GM03348 (cell line): ENCODE measurements around the gene WNT9B.

Source experiments
- DNase-seq: peaks from one replicate; pipeline ENCODE4 v3.0.0; 2012; ENCODE audit warnings: low spot score

The WNT9B gene

DNA sequence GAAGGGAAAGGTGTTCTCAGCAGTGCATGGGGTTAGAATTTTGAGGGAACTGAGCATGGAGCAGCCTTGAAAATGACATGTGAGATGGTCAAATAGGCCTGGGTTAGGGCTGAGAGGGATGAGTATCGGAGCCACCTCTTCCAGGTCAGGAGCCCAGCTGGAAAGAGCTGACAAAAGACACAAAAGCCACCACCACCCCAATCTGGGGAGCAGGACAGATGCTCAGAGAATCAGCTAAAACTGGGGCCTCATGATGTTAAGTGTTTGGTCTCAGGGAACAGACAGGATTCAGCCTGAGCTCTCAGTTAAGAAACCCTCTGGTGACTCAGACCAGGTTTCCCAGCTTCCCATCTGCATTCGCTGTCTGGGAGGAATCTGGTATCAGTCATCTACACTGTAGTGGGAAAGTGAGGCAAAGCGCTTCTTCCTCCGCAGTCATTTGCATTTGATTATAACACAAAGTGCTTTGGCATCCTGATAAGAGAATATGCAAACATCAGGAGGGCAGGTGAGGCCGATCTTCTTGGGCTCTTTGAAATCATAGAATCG, 2.6 kb downstream of the WNT9B start:
- DNase-seq, result peak; percentile 74

DNA sequence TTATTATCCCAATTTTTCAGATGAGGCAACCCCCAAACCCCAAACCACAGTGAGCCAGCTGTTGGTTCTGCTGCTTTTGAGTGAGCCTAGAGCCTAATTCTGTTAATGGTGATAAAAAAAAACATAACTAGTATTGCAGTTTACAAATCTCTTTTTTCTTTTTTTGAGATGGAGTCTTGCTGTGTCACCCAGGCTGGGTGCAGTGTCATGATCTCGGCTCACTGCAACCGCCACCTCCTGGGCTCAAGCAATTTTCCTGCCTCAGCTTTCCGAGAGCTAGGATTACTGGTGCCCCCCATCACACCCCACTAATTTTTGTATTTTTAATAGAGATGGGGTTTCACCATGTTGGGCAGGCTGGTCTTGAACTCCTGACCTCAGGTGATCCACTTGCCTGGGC, 3.1 kb downstream of the WNT9B start:
- no peak for DNase-seq

DNA sequence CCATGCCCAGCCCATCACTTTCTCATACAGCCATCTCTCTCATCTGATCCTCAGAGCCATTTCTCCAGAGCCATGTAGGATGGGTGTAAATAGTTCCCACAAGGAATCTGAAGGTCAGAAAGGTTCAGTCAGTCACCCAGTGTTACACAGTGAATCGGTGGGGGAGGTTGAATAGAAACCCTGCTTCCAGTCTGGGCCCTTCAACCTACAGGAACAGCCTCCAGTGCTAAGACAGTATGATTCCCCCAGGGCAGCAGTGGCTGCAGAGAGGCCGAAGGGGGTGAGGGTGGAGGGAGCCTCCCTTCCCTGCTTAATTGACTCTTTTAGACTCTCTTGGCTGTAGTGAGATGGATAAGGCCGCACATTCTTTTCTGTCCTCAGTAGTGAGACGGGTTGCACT, 3.6 kb downstream of the WNT9B start:
- no peak for DNase-seq

DNA sequence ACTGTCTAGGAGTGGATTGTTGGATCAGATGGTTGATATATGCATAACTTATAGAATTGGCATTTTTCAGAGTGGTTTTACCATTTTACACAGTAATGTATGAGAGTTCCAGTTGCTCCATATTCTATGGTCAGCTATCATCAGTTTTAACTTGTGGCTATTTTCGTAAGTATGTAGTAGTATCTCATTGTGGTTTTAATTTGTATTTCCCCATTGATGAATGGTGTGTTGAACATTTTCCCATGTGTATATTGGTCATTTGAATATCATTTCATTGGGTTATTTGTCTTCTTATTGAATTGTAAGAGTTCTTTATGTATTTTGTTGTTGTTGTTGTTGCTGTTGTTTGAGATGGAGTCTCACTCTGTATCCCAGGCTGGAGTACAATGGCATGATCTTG, 6.2 kb downstream of the WNT9B start:
- DNase-seq, result no peak

DNA sequence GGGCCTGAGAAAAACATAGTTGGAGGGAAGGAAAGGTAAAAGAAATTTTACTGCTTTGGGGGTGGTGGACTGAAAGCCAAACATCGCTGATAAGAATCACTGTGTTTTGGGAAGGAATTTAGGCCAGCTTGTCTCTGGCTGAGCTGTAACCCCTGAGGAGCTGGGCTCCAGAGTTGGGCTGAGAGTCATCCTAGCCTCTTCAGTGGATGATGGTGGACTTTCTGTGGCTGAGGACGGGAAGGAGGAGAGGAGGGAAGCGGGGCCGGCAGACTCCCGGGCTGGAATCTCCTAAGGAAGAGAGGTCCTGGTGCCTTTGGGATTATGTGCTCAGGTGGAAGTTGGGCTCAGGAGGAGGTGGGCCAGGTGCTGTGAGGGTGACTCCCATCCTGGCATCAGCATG, 8.6 kb downstream of the WNT9B start:
- DNase-seq, result no peak

DNA sequence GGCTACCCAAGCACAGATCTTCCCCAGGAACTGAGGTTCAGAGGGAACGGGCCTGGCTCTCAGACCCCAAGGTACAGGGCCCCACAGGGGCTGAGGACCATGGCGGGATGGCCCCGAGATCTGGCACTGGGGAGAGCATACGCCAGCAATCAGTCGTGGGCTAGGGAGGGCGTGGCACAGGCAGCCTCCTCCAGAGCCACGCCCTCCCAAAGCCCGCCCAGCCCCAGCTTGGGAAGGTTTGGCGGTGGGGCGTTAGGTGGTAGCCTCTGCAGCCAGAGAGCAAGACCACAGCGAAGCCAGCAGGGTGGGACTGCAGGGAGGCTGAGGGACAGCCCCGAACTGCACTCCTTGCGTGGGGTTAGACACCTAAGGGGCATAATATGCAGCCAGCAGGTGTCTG, 11.6 kb downstream of the WNT9B start:
- DNase-seq, result no peak

DNA sequence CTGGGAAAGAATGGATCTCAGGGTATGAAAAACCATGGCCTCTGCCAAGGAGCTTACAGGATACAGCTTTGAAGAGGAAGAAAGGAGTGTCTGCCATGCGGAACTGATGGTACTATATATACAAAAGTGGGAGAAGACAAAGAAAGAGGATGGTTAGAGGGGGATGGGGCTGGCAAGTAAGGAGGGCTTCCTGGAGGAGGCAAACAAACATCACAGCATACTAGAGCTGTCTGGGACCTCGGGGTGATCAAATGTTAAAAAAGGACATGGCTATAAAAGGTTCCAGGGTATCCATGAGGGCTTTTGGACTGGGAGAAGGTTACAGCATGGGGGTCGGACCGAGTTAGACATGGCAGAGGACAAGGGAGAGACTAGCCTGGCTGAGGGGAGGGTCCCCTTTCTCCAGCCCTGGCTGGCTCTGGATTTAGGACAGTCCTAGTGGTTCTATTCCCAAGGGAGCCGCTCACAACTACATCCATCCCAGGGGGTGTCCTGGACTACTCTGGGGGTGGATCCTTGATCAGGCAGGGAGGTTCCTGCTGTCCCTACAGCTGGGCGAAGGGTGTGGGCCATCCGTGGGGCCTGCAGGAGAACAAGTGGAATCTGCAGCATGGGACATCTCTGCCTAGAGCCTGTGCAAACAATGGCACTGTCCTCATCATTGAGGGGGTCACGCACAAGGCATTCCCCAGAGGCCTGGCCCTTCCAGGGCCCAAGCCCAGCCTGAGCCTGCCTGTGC, 12.2 kb downstream of the WNT9B start:
- no peak for DNase-seq

DNA sequence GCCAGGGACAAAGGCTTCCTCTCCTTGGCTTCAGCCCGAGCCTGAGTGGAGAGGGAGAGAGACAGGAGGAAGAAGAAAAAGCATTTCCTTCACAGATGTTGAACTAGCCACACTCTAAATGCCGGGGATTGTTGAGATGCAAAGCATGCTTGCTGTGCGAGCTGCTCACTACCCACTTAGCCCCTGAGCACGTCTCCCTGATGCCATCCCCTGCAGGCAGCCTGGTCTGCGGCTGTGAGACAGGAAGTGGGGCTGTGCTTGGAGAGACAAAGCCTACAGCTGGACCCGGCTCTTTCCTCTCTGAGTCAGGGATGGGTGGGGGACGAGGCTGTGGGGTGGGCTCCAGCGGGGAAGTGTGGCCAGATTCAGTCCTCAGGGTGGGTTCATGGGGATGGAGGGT, 13.7 kb downstream of the WNT9B start:
- peak; percentile 62 for DNase-seq

DNA sequence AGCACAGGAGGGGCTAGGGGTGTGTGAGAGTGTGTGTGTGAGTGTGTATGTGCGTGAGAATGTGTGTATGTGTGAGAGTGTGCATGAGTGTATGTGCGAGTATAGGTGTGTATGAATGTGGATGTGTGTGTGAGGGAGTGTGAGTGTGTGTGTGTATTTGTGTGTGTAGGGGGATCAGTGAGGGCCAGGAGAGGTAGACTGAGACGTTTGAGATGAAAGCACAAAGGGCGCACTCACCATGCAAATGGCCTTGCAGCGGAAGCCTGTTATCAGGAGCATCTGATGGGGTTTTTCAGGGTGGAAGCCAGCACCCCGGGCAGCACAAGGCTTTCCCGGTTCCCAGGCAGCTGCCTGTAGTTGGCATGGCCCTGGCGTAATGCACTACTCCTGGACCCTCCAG, 14.9 kb downstream of the WNT9B start:
- no peak for DNase-seq

DNA sequence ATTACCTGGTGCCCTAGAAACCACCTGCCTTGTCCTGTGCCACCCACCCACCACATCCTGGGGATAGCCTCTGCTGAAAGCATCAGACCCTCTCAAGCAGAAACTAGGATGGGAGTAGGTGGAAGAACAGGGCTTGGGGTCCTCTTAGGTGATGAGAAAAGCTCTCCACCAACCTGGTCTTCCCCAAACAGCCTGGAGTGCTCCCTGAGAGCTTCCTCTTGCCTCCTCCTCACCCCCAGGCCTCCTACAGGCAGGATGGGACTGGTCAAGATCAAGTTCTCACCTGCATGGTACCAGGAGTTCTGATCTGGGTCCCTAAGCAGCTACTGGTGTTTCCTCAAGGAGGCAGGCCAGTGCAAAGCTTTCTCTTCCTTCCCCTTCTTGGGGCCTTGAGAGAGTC, 15.4 kb downstream of the WNT9B start:
- no peak for DNase-seq

DNA sequence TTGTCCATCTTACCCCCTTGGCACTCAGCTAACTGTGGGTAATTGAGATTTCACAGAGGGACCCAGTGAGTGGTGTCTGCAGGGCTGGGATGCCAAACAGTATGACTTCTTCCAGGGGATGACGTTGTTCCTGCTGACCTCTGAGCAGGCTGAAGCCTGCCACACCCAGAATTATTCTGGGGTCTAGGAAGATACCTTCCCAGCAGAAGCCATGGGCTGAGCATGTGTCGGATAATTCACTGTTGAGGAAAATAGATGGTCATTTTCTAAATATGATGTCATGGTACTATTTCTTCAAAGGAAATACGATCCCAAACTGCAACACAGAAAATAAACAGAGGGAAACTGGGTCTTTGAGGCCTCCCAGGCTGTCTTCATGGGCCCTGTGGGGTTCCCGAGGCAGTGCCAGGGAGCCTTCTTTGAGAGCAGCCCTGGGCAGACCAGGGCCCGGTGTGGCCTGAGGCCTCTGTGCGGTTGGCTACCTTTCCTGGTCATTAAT, 17.4 kb downstream of the WNT9B start:
- no peak for DNase-seq

DNA sequence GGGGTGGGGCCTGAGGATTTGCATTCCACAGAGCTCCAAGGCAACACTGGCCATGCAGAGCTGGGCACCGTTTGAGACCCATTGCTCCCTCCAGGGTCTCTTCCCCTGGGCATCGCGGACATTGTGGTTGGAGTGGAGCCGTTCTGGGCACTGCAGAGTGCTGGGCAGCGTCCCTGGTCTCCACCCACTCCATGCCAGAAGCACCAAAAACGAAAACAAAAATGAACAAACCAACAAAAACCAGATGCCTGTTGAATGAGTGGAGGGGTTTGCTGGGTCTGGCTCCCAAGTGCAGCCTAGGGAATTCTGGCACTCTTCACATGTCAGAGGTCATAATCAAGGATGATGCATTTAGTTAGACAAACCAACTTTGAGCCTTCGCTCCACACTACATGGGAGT, 17.9 kb downstream of the WNT9B start:
- no peak for DNase-seq

DNA sequence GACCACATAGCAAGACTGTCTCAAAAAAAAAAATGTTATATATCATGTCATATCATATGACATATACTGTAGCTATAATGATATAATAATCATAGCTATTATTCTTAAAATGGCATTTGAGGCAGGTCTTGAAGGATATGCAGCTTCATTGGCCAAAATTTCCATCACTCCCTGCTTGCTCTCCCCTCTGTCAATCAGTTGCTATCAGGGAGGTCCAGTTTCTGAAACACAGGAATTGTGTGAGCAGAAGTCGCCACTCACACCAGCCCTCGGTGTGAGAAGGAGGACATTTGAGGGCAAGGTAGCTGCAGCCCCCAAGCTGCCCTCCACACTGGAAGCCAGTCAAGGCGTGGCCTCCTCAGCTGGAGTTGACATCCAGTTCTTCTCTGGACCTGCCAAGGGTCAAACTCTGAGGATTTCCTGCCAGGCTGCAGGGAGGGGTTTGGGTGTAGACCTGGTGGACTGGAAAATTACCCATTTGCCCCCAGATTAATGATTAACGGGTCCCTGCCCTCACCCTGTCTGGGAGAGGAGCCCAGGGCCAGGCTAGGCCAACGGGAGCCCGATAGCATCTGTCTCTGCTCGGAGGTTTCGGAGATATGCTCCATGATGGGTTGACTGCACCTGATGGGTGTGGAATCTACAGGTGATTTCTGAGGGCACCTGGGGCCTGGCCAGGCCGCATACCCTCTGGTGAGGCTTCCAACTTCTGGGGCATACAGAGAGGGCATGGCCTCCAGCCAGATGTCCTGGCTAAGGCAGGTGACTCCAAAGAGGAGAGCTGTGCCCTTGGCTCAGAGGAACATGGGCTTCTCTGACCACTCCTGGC, 18.8 kb downstream of the WNT9B start:
- no peak for DNase-seq

DNA sequence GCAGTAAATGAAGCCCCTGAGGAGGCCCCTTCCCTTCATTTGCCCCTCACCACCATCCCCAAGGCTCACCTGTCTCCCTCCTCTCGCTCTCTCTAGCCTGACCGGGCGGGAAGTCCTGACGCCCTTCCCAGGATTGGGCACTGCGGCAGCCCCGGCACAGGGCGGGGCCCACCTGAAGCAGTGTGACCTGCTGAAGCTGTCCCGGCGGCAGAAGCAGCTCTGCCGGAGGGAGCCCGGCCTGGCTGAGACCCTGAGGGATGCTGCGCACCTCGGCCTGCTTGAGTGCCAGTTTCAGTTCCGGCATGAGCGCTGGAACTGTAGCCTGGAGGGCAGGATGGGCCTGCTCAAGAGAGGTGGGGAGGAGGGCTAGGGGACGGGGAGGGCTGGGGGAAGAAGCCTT, 21.0 kb downstream of the WNT9B start:
- no peak for DNase-seq

DNA sequence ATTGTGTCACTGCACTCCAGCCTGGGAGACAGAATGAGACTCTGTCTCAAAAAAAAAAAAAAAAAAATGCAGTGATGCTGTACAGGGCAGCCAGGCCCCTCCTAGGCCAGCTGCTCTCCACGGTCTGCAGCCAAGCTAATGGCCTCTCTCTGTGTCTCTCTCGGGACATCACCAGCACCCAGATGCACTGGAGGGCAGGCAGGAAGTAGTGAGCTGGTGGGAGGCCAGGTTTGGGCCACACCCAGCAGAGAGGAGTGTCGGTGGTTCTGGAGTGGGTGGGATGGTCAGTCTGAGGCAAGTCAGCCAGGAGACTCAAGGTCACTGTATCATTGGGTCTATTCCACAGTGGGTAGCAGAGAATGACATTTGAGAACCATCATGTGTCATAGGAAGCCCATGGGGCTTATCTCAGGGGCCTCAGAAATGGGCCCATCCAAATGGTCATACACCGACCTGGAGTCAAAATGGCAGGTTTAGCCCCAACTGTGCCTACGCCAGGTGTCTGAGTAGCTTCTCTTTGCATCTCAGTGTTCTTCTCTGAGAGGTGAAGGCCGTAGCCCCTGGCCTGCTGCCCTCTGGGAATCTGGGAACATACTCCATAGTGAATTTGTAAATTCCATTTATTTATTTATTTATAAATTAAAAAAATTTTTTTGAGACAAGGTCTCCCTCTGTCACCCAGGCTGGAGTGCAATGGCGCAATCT, 22.7 kb downstream of the WNT9B start:
- DNase-seq, result no peak

DNA sequence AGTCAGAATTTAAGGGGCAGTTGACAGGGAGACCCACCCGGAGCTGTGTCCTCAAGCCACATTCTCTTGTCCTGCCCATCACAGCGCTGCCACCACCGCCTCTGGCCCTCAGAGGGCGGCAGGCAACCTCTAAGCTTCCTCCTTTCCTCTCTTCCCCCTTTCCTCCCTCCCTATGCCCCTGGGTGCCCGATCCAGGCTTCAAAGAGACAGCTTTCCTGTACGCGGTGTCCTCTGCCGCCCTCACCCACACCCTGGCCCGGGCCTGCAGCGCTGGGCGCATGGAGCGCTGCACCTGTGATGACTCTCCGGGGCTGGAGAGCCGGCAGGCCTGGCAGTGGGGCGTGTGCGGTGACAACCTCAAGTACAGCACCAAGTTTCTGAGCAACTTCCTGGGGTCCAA, 23.5 kb downstream of the WNT9B start:
- no peak for DNase-seq

DNA sequence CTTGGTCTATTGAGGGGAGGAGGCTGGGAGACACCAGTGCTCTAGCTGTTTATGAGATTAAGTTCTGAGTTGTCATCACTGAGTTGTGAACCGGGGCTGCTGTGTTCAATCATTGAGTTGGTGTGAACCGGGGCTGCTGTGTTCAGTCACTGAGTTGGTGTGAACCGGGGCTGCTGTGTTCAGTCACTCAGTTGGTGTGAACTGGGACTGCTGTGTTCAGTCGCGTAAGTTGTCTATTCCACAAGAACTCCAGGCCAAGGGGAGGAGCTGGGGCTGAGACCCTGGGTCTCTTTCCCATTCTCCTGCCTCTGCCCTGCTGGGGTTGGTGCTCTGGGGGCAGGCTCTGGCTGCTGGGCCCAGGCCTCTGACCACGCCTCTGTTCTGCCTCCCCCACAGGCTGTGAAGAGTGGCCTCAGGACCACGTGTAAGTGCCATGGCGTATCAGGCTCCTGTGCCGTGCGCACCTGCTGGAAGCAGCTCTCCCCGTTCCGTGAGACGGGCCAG, 24.5 kb downstream of the WNT9B start:
- DNase-seq, result no peak

DNA sequence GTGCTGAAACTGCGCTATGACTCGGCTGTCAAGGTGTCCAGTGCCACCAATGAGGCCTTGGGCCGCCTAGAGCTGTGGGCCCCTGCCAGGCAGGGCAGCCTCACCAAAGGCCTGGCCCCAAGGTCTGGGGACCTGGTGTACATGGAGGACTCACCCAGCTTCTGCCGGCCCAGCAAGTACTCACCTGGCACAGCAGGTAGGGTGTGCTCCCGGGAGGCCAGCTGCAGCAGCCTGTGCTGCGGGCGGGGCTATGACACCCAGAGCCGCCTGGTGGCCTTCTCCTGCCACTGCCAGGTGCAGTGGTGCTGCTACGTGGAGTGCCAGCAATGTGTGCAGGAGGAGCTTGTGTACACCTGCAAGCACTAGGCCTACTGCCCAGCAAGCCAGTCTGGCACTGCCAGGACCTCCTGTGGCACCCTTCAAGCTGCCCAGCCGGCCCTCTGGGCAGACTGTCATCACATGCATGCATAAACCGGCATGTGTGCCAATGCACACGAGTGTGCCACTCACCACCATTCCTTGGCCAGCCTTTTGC, 25.0 kb downstream of the WNT9B start:
- no peak for DNase-seq

DNA sequence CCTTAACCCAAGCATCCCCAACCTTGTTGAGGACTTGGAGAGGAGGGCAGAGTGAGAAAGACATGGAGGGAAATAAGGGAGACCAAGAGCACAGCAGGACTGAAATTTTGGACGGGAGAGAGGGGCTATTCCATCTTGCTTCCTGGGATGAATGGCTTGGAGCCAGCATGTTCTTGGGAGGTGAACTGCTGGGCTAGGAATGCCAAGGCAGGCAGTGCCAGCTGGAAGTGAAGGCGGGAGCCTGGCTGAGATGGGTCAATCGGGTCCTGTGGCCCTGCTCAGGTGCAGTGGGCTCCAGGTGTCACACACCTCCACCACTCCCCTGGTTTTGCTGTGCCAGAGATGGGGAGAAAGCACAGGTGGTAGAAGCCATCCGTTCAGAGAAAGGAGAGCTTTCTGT, 25.5 kb downstream of the WNT9B start:
- no peak for DNase-seq

DNA sequence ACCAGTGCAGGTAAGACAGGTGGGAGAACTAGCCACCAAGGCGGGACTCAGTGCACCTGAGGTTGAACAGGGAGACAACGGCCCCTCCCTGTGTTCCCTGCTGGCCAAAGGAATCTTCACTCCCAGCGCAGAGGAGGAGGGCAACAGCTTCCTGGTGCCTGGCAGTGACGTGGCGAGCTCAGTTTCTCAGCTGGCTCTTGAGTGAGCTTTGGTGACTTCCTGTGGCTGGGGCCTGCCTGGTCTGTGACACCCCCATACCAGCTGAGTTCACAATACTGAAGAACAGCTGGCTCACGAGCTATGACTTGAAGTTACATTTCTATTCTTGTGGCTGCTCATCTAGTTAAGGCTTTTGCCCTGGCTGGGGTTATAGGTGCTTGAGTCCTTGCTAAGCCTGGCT, 26.1 kb downstream of the WNT9B start:
- DNase-seq, result no peak

DNA sequence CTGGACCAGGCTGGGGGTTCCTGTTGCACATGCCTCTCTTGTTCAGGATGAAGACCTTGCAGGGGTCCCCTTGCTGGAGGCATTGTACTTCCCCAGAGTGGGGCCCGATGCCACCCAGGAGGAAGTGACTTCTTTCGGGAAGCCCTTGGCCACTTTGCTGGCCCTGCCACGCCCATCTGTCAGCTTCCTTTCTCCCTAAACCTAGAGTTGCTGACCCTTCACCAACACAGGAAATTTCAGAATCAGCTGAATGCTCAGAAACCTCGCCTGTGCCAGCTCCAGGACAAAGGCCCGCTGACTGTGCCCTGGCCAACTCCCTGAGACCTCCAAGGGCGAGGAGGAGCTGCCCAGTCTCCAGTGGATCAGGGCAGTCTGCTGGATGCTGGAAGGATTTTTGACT, 26.7 kb downstream of the WNT9B start:
- no peak for DNase-seq

DNA sequence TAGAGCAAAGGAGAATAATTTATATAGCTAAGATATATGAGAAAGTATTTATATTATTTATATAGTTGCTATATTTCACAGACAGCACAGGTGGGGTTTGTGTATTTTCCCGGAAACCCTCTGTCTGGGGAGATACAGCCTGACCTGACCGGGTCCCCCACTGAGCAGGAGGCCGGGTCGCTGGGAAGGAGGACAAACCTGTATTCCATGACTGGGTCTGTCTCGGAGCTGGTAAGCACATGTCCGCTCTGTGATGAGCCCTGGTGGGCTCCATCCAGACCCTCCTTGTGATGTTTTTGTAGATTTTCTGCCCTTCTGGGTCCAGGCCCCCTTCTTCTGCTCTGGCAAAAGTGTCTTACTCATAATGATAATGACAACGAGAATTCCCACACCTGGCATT, 27.7 kb downstream of the WNT9B start:
- no peak for DNase-seq
